A549 (cell line): Measurements from ENCODE around the gene ATP7B. TPM values are rescaled to one million over a fixed set of nuclear protein-coding genes. Genes with fewer than 3 reads are reported as not detected.

ENCODE experiments used
- ATAC-seq, 2 experiments: fragments of 200-7000 bp in 1 of 2; fragments of >200 bp in 1 of 2; cut with Nextera tagmentation in 1 of 2; cut with Tn5 transposase in 1 of 2; 3 replicates each; pipeline versions ENCODE4 v1.8.0 to v1.9.1; 2018 to 2020; ENCODE audit warnings: mild to moderate bottlenecking in 1 of 2, moderate library complexity in 1 of 2
- CTCF ChIA-PET: fragments of 300-600 bp; sonication (Branson Sonifier 250); formaldehyde crosslinking; extraction: SDS; loops from one replicate; lab custom pipeline; 2021; ENCODE audit warnings: antibody characterized with exemption, inconsistent platforms; lab: Yijun Ruan, JAX
- POLR2A ChIA-PET: fragments of 350-600 bp; formaldehyde crosslinking; extraction: SDS; loops from one replicate; lab custom pipeline; 2021; ENCODE audit warnings: antibody characterized with exemption, inconsistent platforms; lab: Yijun Ruan, JAX
- DNase-seq, 2 experiments: peaks; one replicate each; pipeline versions ENCODE4 v3.0.0 to v3.0.0-alpha.2; 2011 to 2016; ENCODE audit warnings: low read depth in 1 of 2, low spot score in 1 of 2
- FAIRE-seq: peaks from 2 replicates; lab custom pipeline; 2011; peaks lifted over from hg19 to GRCh38; lab: Jason Lieb, UNC
- H3K27ac ChIP-seq, 2 experiments: fragments of >200 bp; sonication (Bioruptor Twin); formaldehyde crosslinking; 3 replicates each; pipeline ENCODE4 v1.5.1; 2016 to 2017
- H3K4me1 ChIP-seq: fragments of >200 bp; sonication (Bioruptor Twin); formaldehyde crosslinking; 3 replicates; pipeline ENCODE4 v1.6.1; 2016
- H3K4me2 ChIP-seq: fragments of >200 bp; sonication (Bioruptor Twin); formaldehyde crosslinking; 3 replicates; pipeline ENCODE4 v1.6.1; 2016
- H3K4me3 ChIP-seq: fragments of >200 bp; sonication (Bioruptor Twin); formaldehyde crosslinking; 3 replicates; pipeline ENCODE4 v1.5.1; 2016
- H3K9me3 ChIP-seq: fragments of >200 bp; sonication (Bioruptor Twin); formaldehyde crosslinking; 3 replicates; pipeline ENCODE4 v1.6.1; 2016
- EHF ChIP-seq: fragments of 250-450 bp; sonication (Bioruptor Pico); IDR thresholded peaks from 2 replicates; pipeline ENCODE4 v1.5.0; 2020; ENCODE audit warnings: mild to moderate bottlenecking
- EP300 ChIP-seq, 2 experiments: fragments of >200 bp; sonication (Bioruptor Twin); formaldehyde crosslinking; IDR thresholded peaks; 2 replicates in 1 of 2; 3 replicates in 1 of 2; pipeline ENCODE4 v1.6.1; 2016 to 2017
- FOSB ChIP-seq: fragments of 250-450 bp; sonication (Bioruptor Pico); IDR thresholded peaks from 2 replicates; pipeline ENCODE4 v1.5.0; 2020; ENCODE audit warnings: mild to moderate bottlenecking, moderate library complexity
- FOXS1 ChIP-seq: fragments of 250-450 bp; sonication (Bioruptor Pico); IDR thresholded peaks from 2 replicates; pipeline ENCODE4 v1.5.0; 2020; ENCODE audit warnings: mild to moderate bottlenecking, moderate library complexity
- HOXA7 ChIP-seq: fragments of 250-450 bp; sonication (Bioruptor Pico); IDR thresholded peaks from 2 replicates; pipeline ENCODE4 v1.5.0; 2020; ENCODE audit warnings: mild to moderate bottlenecking, moderate library complexity
- HOXB5 ChIP-seq: fragments of 250-450 bp; sonication (Bioruptor Pico); IDR thresholded peaks from 2 replicates; pipeline ENCODE4 v1.5.0; 2020; ENCODE audit warnings: mild to moderate bottlenecking, moderate library complexity
- KDM5A ChIP-seq: fragments of 200-600 bp; sonication (generic); IDR thresholded peaks from 2 replicates; pipeline ENCODE4 v1.6.1; 2016; ENCODE audit warnings: antibody characterized with exemption, mild to moderate bottlenecking
- POLR2AphosphoS2 ChIP-seq: conservative IDR thresholded peaks from 2 replicates; pipeline ENCODE4 v1.6.1; 2012; ENCODE audit warnings: low read length, improper control_type of control experiment, inconsistent platforms
- RFX5 ChIP-seq: fragments of 450-650 bp; IDR thresholded peaks from 2 replicates; pipeline ENCODE4 v1.7.1; 2014; ENCODE audit warnings: antibody characterized with exemption, mild to moderate bottlenecking, moderate library complexity
- RNF2 ChIP-seq: fragments of 200-600 bp; sonication (generic); IDR thresholded peaks from 2 replicates; pipeline ENCODE4 v1.6.1; 2016; ENCODE audit warnings: low read depth, mild to moderate bottlenecking, antibody characterized with exemption, moderate library complexity, borderline replicate concordance
- SMC3 ChIP-seq: fragments of >200 bp; sonication (Bioruptor Twin); formaldehyde crosslinking; IDR thresholded peaks from 3 replicates; pipeline ENCODE4 v1.6.1; 2018; ENCODE audit warnings: inconsistent platforms
- SREBF2 ChIP-seq: fragments of 450-650 bp; IDR thresholded peaks from 2 replicates; pipeline ENCODE4 v1.6.1; 2014; ENCODE audit warnings: mild to moderate bottlenecking, moderate library complexity
- TP53 ChIP-seq: fragments of 250-450 bp; sonication (Bioruptor Pico); IDR thresholded peaks from 2 replicates; pipeline ENCODE4 v1.5.0; 2021; ENCODE audit warnings: mild to moderate bottlenecking, moderate library complexity
- ZC3H11A ChIP-seq: fragments of 450-650 bp; IDR thresholded peaks from 2 replicates; pipeline ENCODE4 v1.6.1; 2014; ENCODE audit warnings: antibody characterized with exemption, mild to moderate bottlenecking
- ZFP36 ChIP-seq: fragments of 450-650 bp; IDR thresholded peaks from 2 replicates; pipeline ENCODE4 v1.6.1; 2014; ENCODE audit warnings: borderline replicate concordance; ENCODE audit not compliant: partially characterized antibody
- WGBS: methylation state at CpG from one replicate; pipeline ENCODE4 v1.1.6; 2017; ENCODE audit errors: missing lambda C conversion rate; 5-methylcytosine and 5-hydroxymethylcytosine counted together
- polyA plus RNA-seq, 4 experiments: library from polyadenylated mRNA; depleted of rRNA in 3 of 4; stranded (reverse); fragments of >200 nt; fragmentation: RNase III in 1 of 4; extraction: RNeasy Plus Mini Kit Qiagen cat#74134 plus additional on column Dnase treatment in 1 of 4; gene quantifications; 2 replicates in 3 of 4; 3 replicates in 1 of 4; pipeline ENCODE4 v1.2.3, GENCODE V29; 2011 to 2017
- TF ChIP-seq, protein P1 (sequence below): fragments of 200-600 bp; sonication (generic); IDR thresholded peaks from 2 replicates; pipeline ENCODE4 v1.6.1; 2016; ENCODE audit warnings: antibody characterized with exemption, mild to moderate bottlenecking, moderate library complexity
- TF ChIP-seq, protein P2 (sequence below): fragments of >200 bp; sonication (Bioruptor Twin); formaldehyde crosslinking; IDR thresholded peaks from 3 replicates; pipeline ENCODE4 v1.6.1; 2016
- TF ChIP-seq, protein P3 (sequence below): fragments of >200 bp; sonication (Bioruptor Twin); formaldehyde crosslinking; IDR thresholded peaks from 3 replicates; pipeline ENCODE4 v1.5.1; 2016

The ATP7B gene
- polyA plus RNA-seq, 2 of the 4 experiments (the other 2 are of a cell fraction): 2.8 to 3.9 TPM

- no peaks in the 10 kb centered on the region for H3K4me1 ChIP-seq
- CTCF ChIA-PET: interaction anchor here (1.3 to 3.2 kb wide), 2 partner anchors 11 to 193 kb away, joined by 4 to 18 read pairs; partner anchors contain the start of gene NEK5
- no peak overlapping the region for H3K4me2 ChIP-seq
- ATAC-seq: no peak
- 91% methylated on average over 4 of the region's 19 CpGs for WGBS
- no peak for FAIRE-seq
- no peak for TF ChIP-seq FOXS1 (CRISPR knock-in tag)
- TF ChIP-seq HOXA7 (CRISPR knock-in tag): no peak
- no peak for TF ChIP-seq RFX5
- no peak for TF ChIP-seq HOXB5 (CRISPR knock-in tag)
- TF ChIP-seq, protein P1, sequence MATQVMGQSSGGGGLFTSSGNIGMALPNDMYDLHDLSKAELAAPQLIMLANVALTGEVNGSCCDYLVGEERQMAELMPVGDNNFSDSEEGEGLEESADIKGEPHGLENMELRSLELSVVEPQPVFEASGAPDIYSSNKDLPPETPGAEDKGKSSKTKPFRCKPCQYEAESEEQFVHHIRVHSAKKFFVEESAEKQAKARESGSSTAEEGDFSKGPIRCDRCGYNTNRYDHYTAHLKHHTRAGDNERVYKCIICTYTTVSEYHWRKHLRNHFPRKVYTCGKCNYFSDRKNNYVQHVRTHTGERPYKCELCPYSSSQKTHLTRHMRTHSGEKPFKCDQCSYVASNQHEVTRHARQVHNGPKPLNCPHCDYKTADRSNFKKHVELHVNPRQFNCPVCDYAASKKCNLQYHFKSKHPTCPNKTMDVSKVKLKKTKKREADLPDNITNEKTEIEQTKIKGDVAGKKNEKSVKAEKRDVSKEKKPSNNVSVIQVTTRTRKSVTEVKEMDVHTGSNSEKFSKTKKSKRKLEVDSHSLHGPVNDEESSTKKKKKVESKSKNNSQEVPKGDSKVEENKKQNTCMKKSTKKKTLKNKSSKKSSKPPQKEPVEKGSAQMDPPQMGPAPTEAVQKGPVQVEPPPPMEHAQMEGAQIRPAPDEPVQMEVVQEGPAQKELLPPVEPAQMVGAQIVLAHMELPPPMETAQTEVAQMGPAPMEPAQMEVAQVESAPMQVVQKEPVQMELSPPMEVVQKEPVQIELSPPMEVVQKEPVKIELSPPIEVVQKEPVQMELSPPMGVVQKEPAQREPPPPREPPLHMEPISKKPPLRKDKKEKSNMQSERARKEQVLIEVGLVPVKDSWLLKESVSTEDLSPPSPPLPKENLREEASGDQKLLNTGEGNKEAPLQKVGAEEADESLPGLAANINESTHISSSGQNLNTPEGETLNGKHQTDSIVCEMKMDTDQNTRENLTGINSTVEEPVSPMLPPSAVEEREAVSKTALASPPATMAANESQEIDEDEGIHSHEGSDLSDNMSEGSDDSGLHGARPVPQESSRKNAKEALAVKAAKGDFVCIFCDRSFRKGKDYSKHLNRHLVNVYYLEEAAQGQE: no peak
- TF ChIP-seq, all 56 proteins: peak for 0
- DNase-seq: no peak
- H3K4me3 ChIP-seq: no peak overlapping the region
- POLR2A ChIA-PET: no interaction called here
- H3K9me3 ChIP-seq: no peaks in the 10 kb centered on the region
- no peak overlapping the region for H3K27ac ChIP-seq
Observed at GRCh38 chr13:51934461-51935087, 76.7 kb downstream of the ATP7B start.

DNA sequence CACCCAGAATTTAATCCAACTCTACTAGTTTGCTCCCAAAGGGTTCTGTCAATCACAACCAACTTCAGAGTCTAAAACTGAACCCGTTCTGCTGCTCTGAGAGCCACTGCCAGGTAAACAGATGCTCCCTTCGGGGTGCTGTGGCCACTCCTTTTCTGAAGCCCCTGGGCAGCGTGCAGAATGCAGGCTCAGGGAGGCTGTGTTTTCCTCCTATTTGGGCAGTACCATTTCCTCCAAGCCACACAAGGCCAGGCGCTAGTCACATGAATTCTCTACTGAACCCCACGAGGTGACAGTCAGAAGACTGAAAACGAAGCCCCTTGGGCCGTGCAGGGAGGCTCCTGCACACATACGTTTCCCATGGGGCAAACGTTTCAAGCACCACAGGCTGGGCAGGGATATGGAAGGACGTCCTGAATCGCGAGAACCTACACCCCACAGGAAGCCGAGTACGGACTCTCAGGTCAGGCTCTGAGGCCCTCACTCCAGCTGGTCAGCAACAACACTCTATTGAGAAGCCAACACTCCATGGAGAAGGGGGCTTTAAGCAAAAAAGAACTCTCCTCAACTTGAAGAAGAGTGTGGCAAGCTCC, 77.7 kb downstream of the ATP7B start:
- no peak for DNase-seq
- ChIA-PET CTCF (no interaction called here), POLR2A (no interaction called here)
- H3K4me2 ChIP-seq: no peak overlapping the region
- TF ChIP-seq SREBF2 (no peak), RFX5 (no peak)
- H3K27ac ChIP-seq: no peak overlapping the region
- no peak for FAIRE-seq
- H3K9me3 ChIP-seq: no peaks in the 10 kb centered on the region
- H3K4me1 ChIP-seq: no peaks in the 10 kb centered on the region
- no peak overlapping the region for H3K4me3 ChIP-seq
- no peak for ATAC-seq
- WGBS: 73% methylated on average over 14 of the region's 14 CpGs

GRCh38 chr13:51932231-51932630, 79.0 kb downstream of the ATP7B start:
- Histone ChIP-seq H3K9me3 (no peaks in the 10 kb centered on the region), H3K4me1 (no peaks in the 10 kb centered on the region), H3K4me2 (no peak overlapping the region), H3K4me3 (no peak overlapping the region), H3K27ac (no peak overlapping the region)
- DNase-seq (no peak), ATAC-seq (no peak), FAIRE-seq (no peak)
- ChIA-PET CTCF (interaction anchor here (1.1 kb wide), 1 partner anchor 25 kb away, joined by 3 read pairs; no protein-coding TSS in a partner anchor), POLR2A (no interaction called here)
- WGBS: 96% methylated on average over 9 of the region's 9 CpGs
- TF ChIP-seq ZFP36 (no peak), POLR2AphosphoS2 (no peak), FOSB (CRISPR knock-in tag) (no peak), ZC3H11A (no peak), EP300 (IDR thresholded peaks at IDR 0.05) (no peak), EHF (CRISPR knock-in tag) (no peak), RNF2 (no peak), SMC3 (no peak), KDM5A (no peak), TP53 (CRISPR knock-in tag) (no peak)
- TF ChIP-seq, protein P2, sequence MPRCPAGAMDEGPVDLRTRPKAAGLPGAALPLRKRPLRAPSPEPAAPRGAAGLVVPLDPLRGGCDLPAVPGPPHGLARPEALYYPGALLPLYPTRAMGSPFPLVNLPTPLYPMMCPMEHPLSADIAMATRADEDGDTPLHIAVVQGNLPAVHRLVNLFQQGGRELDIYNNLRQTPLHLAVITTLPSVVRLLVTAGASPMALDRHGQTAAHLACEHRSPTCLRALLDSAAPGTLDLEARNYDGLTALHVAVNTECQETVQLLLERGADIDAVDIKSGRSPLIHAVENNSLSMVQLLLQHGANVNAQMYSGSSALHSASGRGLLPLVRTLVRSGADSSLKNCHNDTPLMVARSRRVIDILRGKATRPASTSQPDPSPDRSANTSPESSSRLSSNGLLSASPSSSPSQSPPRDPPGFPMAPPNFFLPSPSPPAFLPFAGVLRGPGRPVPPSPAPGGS: no peak
- TF ChIP-seq, protein P3, sequence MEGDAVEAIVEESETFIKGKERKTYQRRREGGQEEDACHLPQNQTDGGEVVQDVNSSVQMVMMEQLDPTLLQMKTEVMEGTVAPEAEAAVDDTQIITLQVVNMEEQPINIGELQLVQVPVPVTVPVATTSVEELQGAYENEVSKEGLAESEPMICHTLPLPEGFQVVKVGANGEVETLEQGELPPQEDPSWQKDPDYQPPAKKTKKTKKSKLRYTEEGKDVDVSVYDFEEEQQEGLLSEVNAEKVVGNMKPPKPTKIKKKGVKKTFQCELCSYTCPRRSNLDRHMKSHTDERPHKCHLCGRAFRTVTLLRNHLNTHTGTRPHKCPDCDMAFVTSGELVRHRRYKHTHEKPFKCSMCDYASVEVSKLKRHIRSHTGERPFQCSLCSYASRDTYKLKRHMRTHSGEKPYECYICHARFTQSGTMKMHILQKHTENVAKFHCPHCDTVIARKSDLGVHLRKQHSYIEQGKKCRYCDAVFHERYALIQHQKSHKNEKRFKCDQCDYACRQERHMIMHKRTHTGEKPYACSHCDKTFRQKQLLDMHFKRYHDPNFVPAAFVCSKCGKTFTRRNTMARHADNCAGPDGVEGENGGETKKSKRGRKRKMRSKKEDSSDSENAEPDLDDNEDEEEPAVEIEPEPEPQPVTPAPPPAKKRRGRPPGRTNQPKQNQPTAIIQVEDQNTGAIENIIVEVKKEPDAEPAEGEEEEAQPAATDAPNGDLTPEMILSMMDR: no peak
